ENCODE data around the gene PITRM1.
A peak's percentile ranks its signal among the peaks of the same experiment; 100 is the strongest.

The PITRM1 gene

DNA sequence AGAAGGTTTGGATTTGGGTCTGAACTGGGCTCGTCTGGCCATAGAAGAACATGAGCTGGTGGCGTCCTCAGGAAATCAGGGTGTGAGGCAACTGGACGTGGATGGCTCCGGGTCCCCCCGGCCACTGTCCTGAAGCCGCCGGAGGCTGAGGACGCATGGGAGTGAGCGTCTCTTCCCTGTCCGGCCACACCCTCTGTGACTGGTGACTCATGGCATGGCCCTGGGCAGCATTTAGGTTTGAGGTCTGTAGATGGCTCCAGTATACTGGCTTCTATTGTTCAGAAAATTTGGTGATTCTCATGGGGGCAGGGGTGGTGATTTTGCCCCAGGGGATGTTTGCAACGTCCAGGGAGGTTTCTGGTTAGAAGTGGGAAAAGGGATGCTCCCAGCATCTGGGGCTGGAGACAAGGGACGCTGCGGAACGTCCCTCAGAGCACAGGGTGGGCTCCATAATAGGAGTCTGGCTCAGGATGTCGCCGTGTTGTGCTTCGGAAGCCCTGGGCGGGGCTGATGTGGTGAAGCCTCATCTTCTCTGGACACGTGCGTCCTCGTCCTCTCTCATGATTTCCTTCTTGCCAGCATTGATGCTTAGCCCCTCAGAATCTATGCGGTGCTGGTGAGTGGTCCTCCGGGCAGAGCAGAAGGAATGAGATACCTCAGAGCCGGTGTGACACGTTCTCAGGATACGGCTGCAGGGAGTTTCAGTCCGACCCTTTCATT, 49.9 kb downstream of the PITRM1 start:
- POLR2A ChIA-PET, result interaction anchor here (0.6 to 1.4 kb wide), 2 partner anchors 12 to 22 kb away, joined by 3 to 8 read pairs; no protein-coding TSS in a partner anchor
- CTCF ChIA-PET, result interaction anchor here (1.3 kb wide), 2 partner anchors 10 to 21 kb away, joined by 3 read pairs; no protein-coding TSS in a partner anchor
- DNase-seq (ENCODE audit: extremely low spot score), result no peak
- TF ChIP-seq, protein P1, sequence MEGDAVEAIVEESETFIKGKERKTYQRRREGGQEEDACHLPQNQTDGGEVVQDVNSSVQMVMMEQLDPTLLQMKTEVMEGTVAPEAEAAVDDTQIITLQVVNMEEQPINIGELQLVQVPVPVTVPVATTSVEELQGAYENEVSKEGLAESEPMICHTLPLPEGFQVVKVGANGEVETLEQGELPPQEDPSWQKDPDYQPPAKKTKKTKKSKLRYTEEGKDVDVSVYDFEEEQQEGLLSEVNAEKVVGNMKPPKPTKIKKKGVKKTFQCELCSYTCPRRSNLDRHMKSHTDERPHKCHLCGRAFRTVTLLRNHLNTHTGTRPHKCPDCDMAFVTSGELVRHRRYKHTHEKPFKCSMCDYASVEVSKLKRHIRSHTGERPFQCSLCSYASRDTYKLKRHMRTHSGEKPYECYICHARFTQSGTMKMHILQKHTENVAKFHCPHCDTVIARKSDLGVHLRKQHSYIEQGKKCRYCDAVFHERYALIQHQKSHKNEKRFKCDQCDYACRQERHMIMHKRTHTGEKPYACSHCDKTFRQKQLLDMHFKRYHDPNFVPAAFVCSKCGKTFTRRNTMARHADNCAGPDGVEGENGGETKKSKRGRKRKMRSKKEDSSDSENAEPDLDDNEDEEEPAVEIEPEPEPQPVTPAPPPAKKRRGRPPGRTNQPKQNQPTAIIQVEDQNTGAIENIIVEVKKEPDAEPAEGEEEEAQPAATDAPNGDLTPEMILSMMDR (IDR thresholded peaks at IDR 0.05; ENCODE audit: control extremely low read depth, extremely low read depth, low read depth, missing control alignments), result no peak

DNA sequence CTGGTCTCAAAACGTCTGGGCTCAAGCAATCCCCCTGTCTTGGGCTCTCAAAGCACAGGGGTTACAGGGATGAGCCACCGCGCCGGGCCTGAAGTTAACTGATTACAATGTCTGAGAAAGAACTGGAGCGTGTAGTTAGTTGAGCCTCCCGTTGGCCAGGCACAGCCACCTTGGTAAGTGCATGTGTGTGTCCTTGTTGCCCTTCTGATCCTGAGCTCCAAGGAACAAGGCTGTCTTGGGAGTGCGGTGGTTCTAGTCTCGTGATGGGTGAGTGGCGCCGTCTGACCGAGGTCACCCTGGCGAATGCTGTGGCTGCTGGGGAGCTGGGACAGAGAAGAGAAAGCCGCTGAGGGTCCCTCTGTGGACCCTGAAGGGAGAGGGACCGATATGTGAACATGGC, 50.5 kb downstream of the PITRM1 start:
- POLR2A ChIA-PET, result no interaction called here
- TF ChIP-seq, protein P1 (IDR thresholded peaks at IDR 0.05; ENCODE audit: control extremely low read depth, extremely low read depth, low read depth, missing control alignments), result no peak
- CTCF ChIA-PET, result interaction anchor here (1.2 to 1.3 kb wide), 2 partner anchors 13 to 22 kb away, joined by 3 to 6 read pairs; no protein-coding TSS in a partner anchor
- no peak for DNase-seq (ENCODE audit: extremely low spot score)

DNA sequence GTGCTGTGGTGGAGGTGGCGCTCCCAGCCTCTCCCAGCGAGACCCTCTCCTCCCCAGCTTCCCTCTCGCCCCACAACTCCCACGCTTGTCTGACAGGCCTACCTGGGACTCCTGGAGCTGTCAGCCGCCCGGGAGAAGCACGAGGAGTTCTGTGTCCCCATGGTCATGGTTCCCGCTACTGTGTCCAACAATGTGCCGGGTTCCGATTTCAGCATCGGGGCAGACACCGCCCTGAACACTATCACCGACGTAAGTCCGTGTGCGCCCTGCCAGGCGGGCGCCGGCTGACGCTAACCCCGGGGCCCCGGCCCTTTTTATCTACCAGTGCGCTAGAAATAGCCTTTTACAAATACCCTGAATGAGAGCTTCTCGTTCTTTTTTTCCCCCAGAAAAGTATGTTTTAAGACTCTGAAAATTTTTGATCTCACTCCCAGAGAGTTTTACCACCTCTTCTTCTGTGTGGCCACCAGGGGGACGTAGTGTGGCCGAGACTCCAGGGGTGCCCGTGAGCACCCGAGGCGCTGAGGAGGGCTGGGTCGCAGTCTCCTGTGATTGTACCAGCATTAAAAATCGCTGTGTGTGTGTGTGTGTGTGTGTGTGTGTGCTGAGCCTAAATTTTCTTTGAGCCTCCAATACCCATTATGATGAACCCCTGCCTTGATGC, 52.7 kb downstream of the PITRM1 start:
- ChIA-PET POLR2A (no interaction called here), CTCF (interaction anchor here (1.0 to 1.8 kb wide), 3 partner anchors 12 to 45 kb away, joined by 3 to 5 read pairs (median 3); no protein-coding TSS in a partner anchor)
- DNase-seq (ENCODE audit: extremely low spot score), result no peak
- TF ChIP-seq, protein P1 (IDR thresholded peaks at IDR 0.05; ENCODE audit: control extremely low read depth, extremely low read depth, low read depth, missing control alignments), result peak; percentile 15

DNA sequence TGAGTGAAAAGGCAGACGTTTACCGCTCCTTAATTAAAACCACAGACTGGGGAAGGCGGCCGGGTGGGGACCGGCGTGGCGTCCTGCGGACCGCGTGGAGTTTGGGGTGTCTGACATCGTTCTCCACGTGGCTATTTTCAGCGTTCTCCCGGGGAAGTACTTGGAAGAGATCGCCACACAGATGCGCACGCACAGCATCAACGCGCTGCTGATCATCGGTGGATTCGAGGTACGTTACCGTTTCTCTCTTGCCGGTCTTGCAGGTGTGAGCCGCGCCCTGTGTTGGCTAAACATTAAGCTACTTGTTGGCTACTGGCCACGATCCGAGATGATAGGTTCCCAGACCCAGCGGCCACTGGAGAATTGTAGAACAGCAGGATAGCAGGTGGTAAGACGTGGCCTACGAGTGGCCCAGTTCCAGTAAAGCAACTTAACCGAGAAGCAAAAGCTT, 53.9 kb downstream of the PITRM1 start:
- ChIA-PET CTCF (interaction anchor here (1.1 to 1.8 kb wide), 3 partner anchors 11 to 75 kb away, joined by 3 to 5 read pairs (median 3); no protein-coding TSS in a partner anchor), POLR2A (no interaction called here)
- DNase-seq (ENCODE audit: extremely low spot score), result no peak
- TF ChIP-seq, protein P1 (IDR thresholded peaks at IDR 0.05; ENCODE audit: control extremely low read depth, extremely low read depth, low read depth, missing control alignments), result no peak

DNA sequence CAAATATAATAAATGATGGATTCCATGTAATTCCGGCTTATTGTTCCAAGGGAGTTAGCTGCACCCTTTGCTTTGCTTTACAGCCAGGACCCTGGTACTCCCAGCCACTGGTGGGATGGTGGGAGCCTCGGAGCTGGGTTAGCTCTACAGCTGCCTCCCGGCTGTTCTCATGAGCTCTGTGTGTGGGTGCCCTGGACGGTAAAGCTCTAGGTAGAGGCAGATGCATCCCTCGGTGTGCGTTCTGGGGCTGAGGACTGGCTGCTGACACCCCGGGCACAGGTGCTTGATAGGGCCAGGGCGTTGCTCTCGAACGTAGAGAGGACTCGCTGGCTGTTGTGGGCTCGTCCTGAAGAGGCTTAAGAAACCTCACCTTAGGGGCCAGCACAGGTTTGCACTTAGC, 55.1 kb downstream of the PITRM1 start:
- ChIA-PET CTCF (no interaction called here), POLR2A (no interaction called here)
- TF ChIP-seq, protein P1 (IDR thresholded peaks at IDR 0.05; ENCODE audit: control extremely low read depth, extremely low read depth, low read depth, missing control alignments), result no peak
- no peak for DNase-seq (ENCODE audit: extremely low spot score)

DNA sequence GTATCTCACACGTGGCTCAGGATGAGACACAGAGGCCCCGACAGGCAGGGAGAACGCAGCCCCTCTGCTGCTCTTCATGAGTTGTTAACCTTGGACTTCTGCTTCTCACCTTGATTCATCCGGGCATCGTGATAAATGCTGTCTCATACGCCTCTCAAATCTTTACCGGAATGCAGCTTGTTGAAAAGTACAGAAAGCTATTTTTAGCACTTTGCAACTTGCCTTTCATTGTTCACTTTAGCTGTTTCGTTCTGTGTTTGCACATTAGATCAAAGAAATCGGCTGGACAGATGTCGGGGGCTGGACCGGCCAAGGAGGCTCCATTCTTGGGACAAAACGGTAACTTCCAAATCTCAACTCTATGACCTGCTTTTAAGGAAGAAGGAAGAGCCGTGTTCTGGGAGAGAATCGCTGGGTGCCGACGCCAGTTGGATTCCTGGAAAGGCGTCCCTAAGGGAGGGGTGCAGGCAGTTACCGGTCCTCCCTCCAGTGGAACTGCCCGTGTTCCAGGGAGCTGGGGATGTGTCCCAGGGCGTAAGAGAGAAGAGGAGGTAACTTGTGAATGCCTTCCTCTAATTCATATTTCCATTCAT, 56.0 kb downstream of the PITRM1 start:
- POLR2A ChIA-PET, result no interaction called here
- CTCF ChIA-PET, result interaction anchor here (1.1 kb wide), 1 partner anchor 9 kb away, joined by 3 read pairs; no protein-coding TSS in a partner anchor
- no peak for DNase-seq (ENCODE audit: extremely low spot score)
- TF ChIP-seq, protein P1 (IDR thresholded peaks at IDR 0.05; ENCODE audit: control extremely low read depth, extremely low read depth, low read depth, missing control alignments), result no peak

Measured in GM10248 (cell line).